AG20443 (cell line): ENCODE results near the gene TBXT.

Experiments
- DNase-seq: peaks from one replicate; pipeline ENCODE4 v3.0.0; 2012; ENCODE audit warnings: low spot score, mixed read lengths

TBXT gene

DNA sequence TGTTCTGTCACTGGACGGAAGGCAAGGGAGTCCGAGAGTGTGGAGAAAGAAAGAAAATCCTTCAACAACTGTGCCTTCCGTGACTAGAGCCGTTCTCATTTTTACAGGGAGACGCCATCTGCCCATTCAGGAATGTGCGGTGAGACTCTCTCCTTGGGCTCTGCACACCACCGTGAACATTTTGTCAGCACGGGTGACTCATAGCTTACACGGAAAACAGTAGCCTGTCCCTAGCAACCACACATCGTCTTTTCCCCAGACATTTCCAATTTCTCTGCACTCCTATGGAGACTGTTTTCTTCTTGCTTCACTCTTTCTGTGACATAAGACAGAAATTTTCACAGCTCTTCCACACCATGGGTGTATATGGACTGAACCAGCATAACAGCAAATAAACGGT, 55.1 kb downstream of the TBXT start:
- peak; percentile 93 for DNase-seq

DNA sequence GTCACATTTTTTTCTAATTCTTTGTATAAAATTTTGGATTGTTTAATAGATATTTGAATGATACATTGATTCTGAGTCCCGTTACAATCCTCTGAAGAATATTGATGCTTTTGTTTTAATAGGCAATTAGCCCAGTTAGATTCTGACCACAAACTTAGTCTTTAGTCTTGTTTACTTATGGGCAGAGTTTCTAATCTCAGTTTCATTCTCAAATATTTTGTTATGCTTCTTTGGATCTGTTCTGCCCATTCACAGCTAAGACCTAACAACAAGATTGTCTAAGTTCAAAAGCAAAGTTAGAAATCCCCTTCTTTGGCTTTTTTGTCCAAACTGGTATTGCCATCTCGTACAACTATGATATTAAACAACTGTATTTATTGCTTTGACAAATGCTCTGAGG, 58.0 kb downstream of the TBXT start:
- DNase-seq, result no peak
